H1 (cell line): Measurements from ENCODE around the gene TSPAN5. TPM values are rescaled to one million over a fixed set of nuclear protein-coding genes. Genes with fewer than 3 reads are reported as not detected.

ENCODE experiments used
- CTCF ChIA-PET: fragments of 300-600 bp; sonication (Branson Sonifier 250); formaldehyde crosslinking; loops from one replicate; lab custom pipeline; 2021; ENCODE audit not compliant: partially characterized antibody; lab: Charles Lee
- POLR2A ChIA-PET: fragments of 300-600 bp; sonication (Branson Sonifier 250); formaldehyde crosslinking; loops from one replicate; lab custom pipeline; 2021; ENCODE audit warnings: inconsistent platforms; ENCODE audit not compliant: partially characterized antibody; lab: Charles Lee
- DNase-seq, 2 experiments: peaks; one replicate each; pipeline versions ENCODE4 v3.0.0 to v3.0.0-alpha.2; 2010 to 2022; ENCODE audit warnings: low spot score in 2 of 2, low read depth in 1 of 2, mixed read lengths in 1 of 2
- FAIRE-seq: peaks from 2 replicates; lab custom pipeline; 2011; peaks lifted over from hg19 to GRCh38; lab: Jason Lieb, UNC
- H2AFZ ChIP-seq: 2 replicates; pipeline ENCODE4 v1.8.1; 2012; ENCODE audit warnings: low read length, inconsistent platforms
- H2AK5ac ChIP-seq: 2 replicates; pipeline ENCODE4 v1.6.1; 2013; ENCODE audit warnings: low read depth, low read length
- H2BK120ac ChIP-seq: replicated peaks from 2 replicates; pipeline ENCODE3; 2013; ENCODE audit warnings: low read depth, low read length, inconsistent platforms
- H2BK12ac ChIP-seq: 2 replicates; pipeline ENCODE4 v1.6.1; 2013; ENCODE audit warnings: low read depth, low read length
- H2BK15ac ChIP-seq: 2 replicates; pipeline ENCODE4 v1.6.1; 2013; ENCODE audit warnings: low read length
- H2BK20ac ChIP-seq: 2 replicates; pipeline ENCODE4 v1.6.1; 2013; ENCODE audit warnings: low read length
- H2BK5ac ChIP-seq: 2 replicates; pipeline ENCODE4 v1.6.1; 2013; ENCODE audit warnings: low read depth, low read length
- H3K14ac ChIP-seq: 2 replicates; pipeline ENCODE4 v1.6.1; 2013; ENCODE audit warnings: inconsistent platforms; ENCODE audit not compliant: insufficient read length
- H3K18ac ChIP-seq: 2 replicates; pipeline ENCODE4 v1.6.1; 2013; ENCODE audit warnings: low read length; ENCODE audit errors: extremely low read depth
- H3K23ac ChIP-seq: 2 replicates; pipeline ENCODE4 v1.6.1; 2013; ENCODE audit warnings: inconsistent platforms; ENCODE audit not compliant: insufficient read length
- H3K23me2 ChIP-seq: 2 replicates; pipeline ENCODE4 v1.6.1; 2013; ENCODE audit warnings: low read depth, low read length
- H3K27ac ChIP-seq: 2 replicates; pipeline ENCODE4 v1.6.1; 2011; ENCODE audit warnings: low read depth, low read length, inconsistent platforms
- H3K27me3 ChIP-seq, 4 experiments: replicated peaks in 1 of 4; 1 replicate in 1 of 4; 2 replicates in 3 of 4; pipeline versions ENCODE4 v1.6.1 to v1.8.1; 2011 to 2013; ENCODE audit warnings: low read length in 3 of 4, mild to moderate bottlenecking in 3 of 4, inconsistent platforms in 2 of 4, mixed read lengths in 2 of 4, moderate library complexity in 1 of 4; ENCODE audit not compliant: control insufficient read depth in 3 of 4, insufficient read depth in 3 of 4; ENCODE audit errors: extremely low read depth in 1 of 4
- H3K36me3 ChIP-seq, 4 experiments: 2 replicates each; pipeline versions ENCODE4 v1.6.1 to v1.8.1; 2011 to 2013; ENCODE audit warnings: mild to moderate bottlenecking in 4 of 4, low read length in 3 of 4, moderate library complexity in 2 of 4, control low read depth in 1 of 4, inconsistent platforms in 1 of 4; ENCODE audit not compliant: insufficient read depth in 4 of 4, control insufficient read depth in 2 of 4
- H3K4ac ChIP-seq: replicated peaks from 2 replicates; pipeline ENCODE3; 2013; ENCODE audit warnings: low read length, low read depth, mixed read lengths, inconsistent platforms; ENCODE audit not compliant: insufficient read length
- H3K4me1 ChIP-seq, 4 experiments: replicated peaks in 1 of 4; 1 replicate in 1 of 4; 2 replicates in 3 of 4; pipeline versions ENCODE4 v1.6.1 to v1.8.1; 2011 to 2013; ENCODE audit warnings: low read length in 3 of 4, inconsistent platforms in 2 of 4, mixed read lengths in 1 of 4; ENCODE audit not compliant: insufficient read depth in 4 of 4, control insufficient read depth in 3 of 4
- H3K4me2 ChIP-seq, 2 experiments: 2 replicates each; pipeline versions ENCODE4 v1.6.1 to v1.8.1; 2011 to 2013; ENCODE audit warnings: low read depth in 2 of 2, low read length in 2 of 2, control low read depth in 1 of 2, inconsistent platforms in 1 of 2, mild to moderate bottlenecking in 1 of 2; ENCODE audit not compliant: insufficient read depth in 1 of 2
- H3K4me3 ChIP-seq, 4 experiments: fragments of 200-600, 300-600 bp in 1 of 4; sonication (generic), shearing (Covaris generic), sonication (Bioruptor Twin) in 1 of 4; 2 replicates each; pipeline versions ENCODE4 v1.5.1 to v1.8.1; 2011 to 2016; ENCODE audit warnings: low read length in 4 of 4, low read depth in 3 of 4, control low read depth in 2 of 4, inconsistent platforms in 2 of 4, mild to moderate bottlenecking in 2 of 4, mixed read lengths in 1 of 4, moderate library complexity in 1 of 4; ENCODE audit not compliant: insufficient read depth in 2 of 4; ENCODE audit errors: extremely low read depth in 1 of 4
- H3K56ac ChIP-seq: replicated peaks from 2 replicates; pipeline ENCODE3; 2013; ENCODE audit warnings: low read depth, mild to moderate bottlenecking, mixed read lengths, low read length, inconsistent platforms; ENCODE audit not compliant: insufficient read length
- H3K79me1 ChIP-seq: 2 replicates; pipeline ENCODE4 v1.6.1; 2013; ENCODE audit warnings: low read depth, low read length, control low read depth
- H3K79me2 ChIP-seq, 2 experiments: 2 replicates each; pipeline versions ENCODE4 v1.6.1 to v1.8.1; 2012 to 2013; ENCODE audit warnings: low read length in 2 of 2, mild to moderate bottlenecking in 2 of 2, inconsistent platforms in 1 of 2; ENCODE audit not compliant: insufficient read depth in 2 of 2, control insufficient read depth in 1 of 2
- H3K9ac ChIP-seq, 4 experiments: replicated peaks in 1 of 4; 1 replicate in 1 of 4; 2 replicates in 3 of 4; pipeline versions ENCODE4 v1.6.1 to v1.8.1; 2011 to 2013; ENCODE audit warnings: low read depth in 3 of 4, low read length in 3 of 4, control low read depth in 2 of 4, mild to moderate bottlenecking in 2 of 4, moderate library complexity in 2 of 4, inconsistent platforms in 1 of 4; ENCODE audit errors: extremely low read depth in 1 of 4
- H3K9me3 ChIP-seq, 2 experiments: 2 replicates each; pipeline versions ENCODE4 v1.6.1 to v1.8.1; 2012 to 2013; ENCODE audit warnings: mild to moderate bottlenecking in 2 of 2, moderate library complexity in 2 of 2, control low read depth in 1 of 2, inconsistent platforms in 1 of 2, low read depth in 1 of 2, low read length in 1 of 2, mixed read lengths in 1 of 2; ENCODE audit not compliant: insufficient read depth in 2 of 2
- H4K20me1 ChIP-seq, 2 experiments: replicated peaks in 1 of 2; 2 replicates each; pipeline versions ENCODE3 to v1.8.1; 2011 to 2013; ENCODE audit warnings: inconsistent platforms in 2 of 2, low read length in 2 of 2, mild to moderate bottlenecking in 1 of 2; ENCODE audit not compliant: insufficient read depth in 2 of 2, control insufficient read depth in 1 of 2
- H4K5ac ChIP-seq: 2 replicates; pipeline ENCODE4 v1.6.1; 2013; ENCODE audit warnings: low read length, low read depth, mixed read lengths, inconsistent platforms; ENCODE audit not compliant: insufficient read length
- H4K8ac ChIP-seq: 2 replicates; pipeline ENCODE4 v1.8.0; 2013; ENCODE audit warnings: mild to moderate bottlenecking, moderate library complexity, low read length, inconsistent platforms; ENCODE audit not compliant: insufficient read depth; ENCODE audit errors: extremely low read depth
- H4K91ac ChIP-seq: replicated peaks from 2 replicates; pipeline ENCODE3; 2013; ENCODE audit warnings: low read length, mixed read lengths, inconsistent platforms; ENCODE audit not compliant: insufficient read length
- ASH2L ChIP-seq: fragments of 200-600, 300-600 bp; sonication (generic); IDR thresholded peaks from one replicate; pipeline ENCODE4 v1.7.1; 2017; ENCODE audit warnings: low read length
- BCL11A ChIP-seq, 2 experiments: IDR thresholded peaks; one replicate each; pipeline ENCODE4 v1.6.1; 2011; ENCODE audit warnings: low read depth in 2 of 2, low read length in 2 of 2, mild to moderate bottlenecking in 2 of 2
- CEBPB ChIP-seq: IDR thresholded peaks from 2 replicates; pipeline ENCODE4 v1.6.1; 2012; ENCODE audit warnings: low read depth, low read length
- FOSL1 ChIP-seq: IDR thresholded peaks from 2 replicates; pipeline ENCODE4 v1.6.1; 2011; ENCODE audit warnings: mild to moderate bottlenecking, low read depth, low read length, moderate library complexity; ENCODE audit not compliant: insufficient read depth
- GABPA ChIP-seq: IDR thresholded peaks from 2 replicates; pipeline ENCODE4 v1.6.1; 2011; ENCODE audit warnings: mild to moderate bottlenecking, low read length, moderate library complexity, borderline replicate concordance; ENCODE audit not compliant: insufficient read depth
- HDAC2 ChIP-seq, 2 experiments: fragments of 300-600 bp in 1 of 2; sonication (generic) in 1 of 2; IDR thresholded peaks; 2 replicates each; pipeline ENCODE4 v1.6.1; 2011 to 2012; ENCODE audit warnings: low read depth in 2 of 2, low read length in 2 of 2, mild to moderate bottlenecking in 2 of 2, moderate library complexity in 2 of 2, borderline replicate concordance in 1 of 2, inconsistent platforms in 1 of 2
- JUN ChIP-seq: IDR thresholded peaks from 2 replicates; pipeline ENCODE4 v1.6.1; 2011; ENCODE audit warnings: low read depth, mild to moderate bottlenecking, improper control_type of control experiment, low read length
- KDM4A ChIP-seq: IDR thresholded peaks from one replicate; pipeline ENCODE4 v1.7.1; 2012; ENCODE audit warnings: low read depth, mild to moderate bottlenecking, moderate library complexity, low read length, inconsistent platforms; ENCODE audit not compliant: severe bottlenecking
- KDM5A ChIP-seq: fragments of 200-600 bp; IDR thresholded peaks from 2 replicates; pipeline ENCODE4 v1.7.1; 2012; ENCODE audit warnings: mild to moderate bottlenecking, low read length, inconsistent platforms, mixed read lengths
- POLR2A ChIP-seq, 2 experiments: IDR thresholded peaks; 1 replicate in 1 of 2; 2 replicates in 1 of 2; pipeline ENCODE4 v1.6.1; 2011; ENCODE audit warnings: low read depth in 2 of 2, low read length in 2 of 2, mild to moderate bottlenecking in 2 of 2; ENCODE audit errors: control extremely low read depth in 1 of 2
- SP4 ChIP-seq: IDR thresholded peaks from 2 replicates; pipeline ENCODE4 v1.6.1; 2012; ENCODE audit warnings: low read length, inconsistent platforms
- TAF7 ChIP-seq: optimal IDR thresholded peaks from 2 replicates; pipeline ENCODE3; 2011; ENCODE audit warnings: low read depth, mild to moderate bottlenecking, inconsistent platforms, low read length, moderate library complexity, borderline replicate concordance
- TBP ChIP-seq: IDR thresholded peaks from 2 replicates; pipeline ENCODE4 v1.6.1; 2011; ENCODE audit warnings: low read depth, low read length, improper control_type of control experiment
- WGBS, 2 experiments: shearing (Covaris generic) in 1 of 2; methylation state at CpG; one replicate each; pipeline versions ENCODE4 v1.1.6 to v1.1.7; 2013 to 2015; ENCODE audit warnings: low lambda C conversion rate in 2 of 2, mixed read lengths in 2 of 2, inconsistent platforms in 1 of 2, low coverage in 1 of 2, missing lambda C conversion rate in 1 of 2; ENCODE audit not compliant: insufficient replicate concordance in 2 of 2, insufficient coverage in 1 of 2, insufficient read length in 1 of 2; ENCODE audit errors: extremely low coverage in 1 of 2, missing lambda C conversion rate in 1 of 2; 5-methylcytosine and 5-hydroxymethylcytosine counted together
- polyA plus RNA-seq, 7 experiments: library from polyadenylated mRNA; depleted of rRNA in 3 of 7; stranded (reverse) in 5 of 7; unstranded in 2 of 7; fragments of >200 nt in 5 of 7; fragments of 200-250 nt in 2 of 7; gene quantifications; 1 replicate in 5 of 7; 2 replicates in 1 of 7; 4 replicates in 1 of 7; pipeline versions ENCODE4 v1.2.1 to v1.2.3, GENCODE V29; 2011 to 2013; ENCODE audit warnings: missing spikeins in 2 of 7, mixed read lengths in 2 of 7
- total RNA-seq: library from RNA; stranded (reverse); fragmentation: NEBNext Ultra II Directional; extraction: Animal tissue kit (Norgen Biotek cat#: 25700); gene quantifications from 2 replicates; pipeline ENCODE4 v1.2.1, GENCODE V29; 2021

The TSPAN5 gene
- total and polyA plus RNA-seq, 2 of the 8 experiments (the other 6 are each of a cell fraction or from before 2014, with no cell fraction given): 17.6 to 21.2 TPM

GRCh38 chr4:98685225-98686042, 27.0 kb upstream of the TSPAN5 start:
- Histone ChIP-seq H2AFZ (no peak overlapping the region), H2BK5ac (no peak overlapping the region), H3K56ac (no peak overlapping the region), H2AK5ac (no peak overlapping the region), H4K20me1 (no peaks in the 10 kb centered on the region), H3K9ac (no peak overlapping the region), H3K4me2 (no peak overlapping the region), H2BK15ac (no peak overlapping the region), H3K79me1 (no peaks in the 10 kb centered on the region), H3K14ac (no peak overlapping the region), H4K5ac (no peak overlapping the region), H3K4me3 (no peak overlapping the region), H2BK120ac (no peak overlapping the region), H3K4me1 (no peaks in the 10 kb centered on the region; a peak in 1 of 7 replicates), H3K23ac (no peak overlapping the region), H3K4ac (no peak overlapping the region), H4K91ac (no peak overlapping the region), H4K8ac (no peak overlapping the region), H3K79me2 (no peaks in the 10 kb centered on the region), H2BK20ac (no peak overlapping the region), H3K27me3 (no peaks in the 10 kb centered on the region), H3K27ac (no peak overlapping the region), H3K18ac (no peak overlapping the region), H3K9me3 (no peaks in the 10 kb centered on the region), H2BK12ac (no peak overlapping the region), H3K23me2 (no peaks in the 10 kb centered on the region), H3K36me3 (no peaks in the 10 kb centered on the region)
- FAIRE-seq: no peak
- DNase-seq: no peak
- CTCF ChIA-PET: interaction anchor here (1.6 kb wide), 1 partner anchor 9 kb away, joined by 4 read pairs; no protein-coding TSS in a partner anchor
- POLR2A ChIA-PET: interaction anchor here (0.8 to 1.3 kb wide), 2 partner anchors 11 to 27 kb away, joined by 3 read pairs; no protein-coding TSS in a partner anchor
- TF ChIP-seq SP4 (no peak), JUN (no peak), KDM4A (no peak), CEBPB (no peak), TAF7 (no peak), KDM5A (no peak), GABPA (no peak), HDAC2 (IDR thresholded peaks at IDR 0.05; ENCODE audit: borderline replicate concordance in 1 of 2, low read depth in 2 of 2, low read length in 2 of 2) (no peak), ASH2L (no peak), FOSL1 (no peak), POLR2A (IDR thresholded peaks at IDR 0.05; ENCODE audit: control extremely low read depth in 1 of 2, low read depth in 2 of 2, low read length in 2 of 2) (no peak), TBP (no peak), BCL11A (IDR thresholded peaks at IDR 0.05; ENCODE audit: low read depth in 2 of 2, low read length in 2 of 2) (no peak)
- 92% methylated on average over 8 of the region's 8 CpGs; no CpG with 5 or more reads in 1 of the 2 experiments for WGBS, 2 experiments
